ENCODE data around the gene IFT74.

The IFT74 gene

GRCh38 chr9:27037499-27037898 lies 81.3 kb downstream of the IFT74 start:
- in situ Hi-C loops (cut with HindIII; ENCODE audit: low sequenced_read_pairs) = no loop called here
- H3K4me3 ChIP-seq (ENCODE audit: low read depth, low read length) = no peak overlapping the region
- no peak for DNase-seq (ENCODE audit: low read depth, low spot score)
- no peak for TF ChIP-seq CTCF (IDR thresholded peaks at IDR 0.05; ENCODE audit: low read depth, low read length)

GRCh38 chr9:27041746-27042145 lies 85.5 kb downstream of the IFT74 start:
- no peak overlapping the region for H3K4me3 ChIP-seq (ENCODE audit: low read depth, low read length)
- no peak for TF ChIP-seq CTCF (IDR thresholded peaks at IDR 0.05; ENCODE audit: low read depth, low read length)
- in situ Hi-C loops (cut with HindIII; ENCODE audit: low sequenced_read_pairs) = no loop called here
- no peak for DNase-seq (ENCODE audit: low read depth, low spot score)

GRCh38 chr9:27042476-27042875 lies 86.3 kb downstream of the IFT74 start:
- in situ Hi-C loops (cut with HindIII; ENCODE audit: low sequenced_read_pairs) = no loop called here
- TF ChIP-seq CTCF (IDR thresholded peaks at IDR 0.05; ENCODE audit: low read depth, low read length) = no peak
- no peak overlapping the region for H3K4me3 ChIP-seq (ENCODE audit: low read depth, low read length)

GRCh38 chr9:27043176-27043575 lies 87.0 kb downstream of the IFT74 start:
- H3K4me3 ChIP-seq (ENCODE audit: low read depth, low read length) = no peak overlapping the region
- TF ChIP-seq CTCF (IDR thresholded peaks at IDR 0.05; ENCODE audit: low read depth, low read length) = no peak
- DNase-seq (ENCODE audit: low read depth, low spot score) = no peak
- in situ Hi-C loops (cut with HindIII; ENCODE audit: low sequenced_read_pairs) = no loop called here

More at GRCh38 chr9:27042476-27042875, 86.3 kb downstream of the IFT74 start:
- DNase-seq (ENCODE audit: low read depth, low spot score) = no peak

- no peak for DNase-seq (ENCODE audit: low read depth, low spot score)
- H3K4me3 ChIP-seq (ENCODE audit: low read depth, low read length) = no peak overlapping the region
- in situ Hi-C loops (cut with HindIII; ENCODE audit: low sequenced_read_pairs) = no loop called here
- TF ChIP-seq CTCF (IDR thresholded peaks at IDR 0.05; ENCODE audit: low read depth, low read length) = no peak
Observed at GRCh38 chr9:27047136-27047535, 90.9 kb downstream of the IFT74 start.

- in situ Hi-C loops (cut with HindIII; ENCODE audit: low sequenced_read_pairs) = no loop called here
- no peak for TF ChIP-seq CTCF (IDR thresholded peaks at IDR 0.05; ENCODE audit: low read depth, low read length)
- peak; percentile 11 for DNase-seq (ENCODE audit: low read depth, low spot score)
- no peak overlapping the region for H3K4me3 ChIP-seq (ENCODE audit: low read depth, low read length)
Observed at GRCh38 chr9:27053369-27054022, 97.3 kb downstream of the IFT74 start.

Data from astrocyte of the spinal cord (primary cell).